Activated CD4-positive, alpha-beta memory T cell treated with anti-CD3 and anti-CD28 coated beads, Interleukin-2, amount 10 ng/mL, durations not matched to agents 7 days and 5 days (primary cell): Measurements from ENCODE around the gene CACNA2D3. TPM values are rescaled to one million over a fixed set of nuclear protein-coding genes. Genes with fewer than 3 reads are reported as not detected.

Experiments
- CTCF ChIA-PET: fragments of 350-600 bp; sonication (Branson Sonifier 250); formaldehyde crosslinking; loops from one replicate; lab custom pipeline; 2021; ENCODE audit warnings: antibody characterized with exemption, inconsistent platforms; lab: Charles Lee
- POLR2A ChIA-PET: fragments of 350-600 bp; sonication (Branson Sonifier 250); formaldehyde crosslinking; loops from one replicate; lab custom pipeline; 2021; ENCODE audit warnings: antibody characterized with exemption; lab: Charles Lee
- DNase-seq: peaks from one replicate; pipeline ENCODE4 v3.0.0-alpha.2; 2020
- H3K27ac Mint-ChIP-seq: one replicate; pipeline ENCODE4 v1.8.0; 2021; ENCODE audit warnings: mild to moderate bottlenecking, mixed read lengths
- H3K27me3 Mint-ChIP-seq: one replicate; pipeline ENCODE4 v1.8.0; 2021; ENCODE audit warnings: mixed read lengths
- H3K36me3 Mint-ChIP-seq: one replicate; pipeline ENCODE4 v1.8.0; 2021; ENCODE audit warnings: low read depth, mixed read lengths
- H3K4me1 Mint-ChIP-seq: one replicate; pipeline ENCODE4 v1.8.0; 2021; ENCODE audit warnings: mixed read lengths
- H3K4me3 Mint-ChIP-seq: one replicate; pipeline ENCODE4 v1.8.0; 2021; ENCODE audit warnings: mild to moderate bottlenecking, mixed read lengths
- H3K9me3 Mint-ChIP-seq: one replicate; pipeline ENCODE4 v1.8.0; 2021; ENCODE audit warnings: mixed read lengths
- total RNA-seq, 2 experiments: library from RNA; stranded (reverse); gene quantifications; one replicate each; pipeline ENCODE4 v1.2.3, GENCODE V29; 2021

Gene CACNA2D3
- total RNA-seq, 2 experiments from 2014 or later, result not detected

- H3K36me3 Mint-ChIP-seq, result no peaks in the 10 kb centered on the region
- H3K4me1 Mint-ChIP-seq, result no peaks in the 10 kb centered on the region
- no peaks in the 10 kb centered on the region for H3K27me3 Mint-ChIP-seq
- no peak overlapping the region for H3K27ac Mint-ChIP-seq
- DNase-seq, result no peak
- H3K4me3 Mint-ChIP-seq, result no peak overlapping the region
- CTCF ChIA-PET, result no interaction called here
- POLR2A ChIA-PET, result no interaction called here
- H3K9me3 Mint-ChIP-seq, result no peaks in the 10 kb centered on the region
Measured at GRCh38 chr3:54882129-54882833, 759.9 kb downstream of the CACNA2D3 start.

DNA sequence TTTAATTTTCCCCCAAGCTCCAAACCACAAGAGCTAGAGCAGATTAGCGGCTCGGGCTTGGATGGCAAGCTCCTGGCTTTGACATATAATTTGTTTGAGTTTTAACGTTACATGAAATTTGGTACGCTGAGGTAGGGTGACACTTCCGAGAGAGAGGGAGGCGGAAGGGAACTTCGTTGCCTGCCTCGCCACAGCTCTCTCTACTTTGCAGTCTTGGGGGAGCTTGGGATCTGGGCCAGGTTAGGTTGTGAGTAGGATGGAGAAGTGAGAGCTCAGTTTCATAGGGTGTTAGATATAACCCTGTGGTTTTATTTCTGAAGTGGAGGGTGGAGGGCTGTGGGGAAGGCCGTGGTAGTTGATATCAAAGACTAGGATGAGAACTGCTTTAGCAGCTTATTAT is 765.8 kb downstream of the CACNA2D3 start:
- Mint-ChIP-seq H3K27me3 (no peaks in the 10 kb centered on the region), H3K4me1 (no peaks in the 10 kb centered on the region), H3K27ac (no peak overlapping the region), H3K9me3 (peaks cover 8% of the 10 kb centered on the region), H3K36me3 (no peaks in the 10 kb centered on the region), H3K4me3 (no peak overlapping the region)
- ChIA-PET CTCF (no interaction called here), POLR2A (no interaction called here)
- DNase-seq, result no peak

DNA sequence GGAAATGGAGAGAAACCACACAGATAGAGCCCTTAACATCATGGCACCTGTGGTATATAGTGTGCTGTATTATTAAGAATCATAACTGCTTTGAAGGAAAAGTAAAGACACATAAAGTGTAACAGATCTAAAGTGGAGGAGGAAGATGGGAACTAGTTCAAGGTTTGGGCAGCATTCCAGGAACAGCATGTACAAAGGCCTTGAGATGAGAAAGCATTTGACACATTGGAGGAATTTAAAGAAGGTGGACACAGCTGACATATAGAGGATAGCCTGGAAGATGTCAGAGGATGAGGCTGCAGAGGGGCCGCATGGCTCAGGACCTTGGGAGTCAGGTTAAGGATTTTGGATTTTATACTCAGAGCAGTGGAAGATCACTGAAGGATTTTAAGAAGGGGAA is 766.5 kb downstream of the CACNA2D3 start:
- ChIA-PET POLR2A (no interaction called here), CTCF (no interaction called here)
- no peaks in the 10 kb centered on the region for H3K27me3 Mint-ChIP-seq
- no peak overlapping the region for H3K27ac Mint-ChIP-seq
- H3K9me3 Mint-ChIP-seq, result peaks cover 12% of the 10 kb centered on the region
- no peaks in the 10 kb centered on the region for H3K36me3 Mint-ChIP-seq
- DNase-seq, result no peak
- no peak overlapping the region for H3K4me3 Mint-ChIP-seq
- no peaks in the 10 kb centered on the region for H3K4me1 Mint-ChIP-seq

- H3K4me3 Mint-ChIP-seq, result no peak overlapping the region
- no peaks in the 10 kb centered on the region for H3K36me3 Mint-ChIP-seq
- DNase-seq, result no peak
- H3K4me1 Mint-ChIP-seq, result no peaks in the 10 kb centered on the region
- ChIA-PET POLR2A (no interaction called here), CTCF (no interaction called here)
- no peaks in the 10 kb centered on the region for H3K27me3 Mint-ChIP-seq
- H3K9me3 Mint-ChIP-seq, result peaks cover 12% of the 10 kb centered on the region
- H3K27ac Mint-ChIP-seq, result no peak overlapping the region
Measured at GRCh38 chr3:54889731-54890130, 767.4 kb downstream of the CACNA2D3 start.

- ChIA-PET POLR2A (no interaction called here), CTCF (no interaction called here)
- no peaks in the 10 kb centered on the region for H3K4me1 Mint-ChIP-seq
- no peaks in the 10 kb centered on the region for H3K36me3 Mint-ChIP-seq
- no peak for DNase-seq
- H3K4me3 Mint-ChIP-seq, result no peak overlapping the region
- H3K9me3 Mint-ChIP-seq, result peaks cover 12% of the 10 kb centered on the region
- no peaks in the 10 kb centered on the region for H3K27me3 Mint-ChIP-seq
- H3K27ac Mint-ChIP-seq, result no peak overlapping the region
Measured at GRCh38 chr3:54891540-54891897, 769.2 kb downstream of the CACNA2D3 start.

DNA sequence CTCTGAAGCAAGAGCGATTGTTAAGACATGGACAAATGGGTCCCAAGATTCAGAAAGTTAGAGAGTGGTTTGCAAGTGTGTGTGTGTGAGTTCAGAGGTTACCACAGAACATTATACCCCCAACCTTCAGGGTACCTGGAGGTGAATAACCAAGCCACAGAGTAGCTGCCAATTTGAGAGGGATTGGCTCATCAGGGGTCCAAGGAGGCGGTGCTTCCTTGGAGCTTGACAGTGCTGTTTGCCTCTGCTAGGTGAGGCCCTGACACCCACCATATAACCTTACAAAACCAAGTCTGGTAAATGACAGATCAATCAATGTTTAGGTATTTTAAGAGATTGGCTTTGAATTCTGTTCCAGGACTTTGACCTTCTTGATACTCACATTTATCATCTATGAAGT is 769.8 kb downstream of the CACNA2D3 start:
- POLR2A ChIA-PET, result no interaction called here
- Mint-ChIP-seq H3K27me3 (no peaks in the 10 kb centered on the region), H3K4me1 (no peaks in the 10 kb centered on the region), H3K4me3 (no peak overlapping the region), H3K27ac (no peak overlapping the region), H3K9me3 (peaks cover 12% of the 10 kb centered on the region), H3K36me3 (no peaks in the 10 kb centered on the region)
- no peak for DNase-seq
- CTCF ChIA-PET, result no interaction called here

DNA sequence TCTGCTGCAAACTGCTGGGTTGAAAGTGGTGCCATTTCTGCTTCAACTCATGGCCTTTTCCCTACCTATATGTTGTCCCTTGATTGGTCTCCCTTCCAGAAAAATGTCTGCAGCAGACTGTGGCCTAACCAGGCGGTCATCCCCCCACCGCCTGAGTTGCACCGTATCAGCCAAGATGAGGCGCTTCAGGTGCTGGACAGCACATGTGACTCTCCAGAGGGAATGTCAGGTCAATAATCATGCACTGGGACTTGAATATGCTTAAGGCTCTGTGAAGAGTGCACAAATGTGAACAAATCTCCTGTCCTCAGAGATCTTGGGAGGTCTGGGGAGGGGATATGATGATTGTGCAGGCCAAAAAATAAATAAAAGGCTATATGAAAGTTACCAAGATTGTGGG is 773.3 kb downstream of the CACNA2D3 start:
- no peak for DNase-seq
- Mint-ChIP-seq H3K4me1 (no peaks in the 10 kb centered on the region), H3K27ac (no peak overlapping the region), H3K36me3 (no peaks in the 10 kb centered on the region), H3K4me3 (no peak overlapping the region), H3K9me3 (peaks cover 4% of the 10 kb centered on the region), H3K27me3 (no peaks in the 10 kb centered on the region)
- CTCF ChIA-PET, result no interaction called here
- POLR2A ChIA-PET, result no interaction called here

- H3K27me3 Mint-ChIP-seq, result no peaks in the 10 kb centered on the region
- DNase-seq, result no peak
- no peaks in the 10 kb centered on the region for H3K4me1 Mint-ChIP-seq
- H3K36me3 Mint-ChIP-seq, result no peaks in the 10 kb centered on the region
- H3K27ac Mint-ChIP-seq, result no peak overlapping the region
- POLR2A ChIA-PET, result no interaction called here
- CTCF ChIA-PET, result no interaction called here
- H3K4me3 Mint-ChIP-seq, result no peak overlapping the region
- peaks cover 4% of the 10 kb centered on the region for H3K9me3 Mint-ChIP-seq
Measured at GRCh38 chr3:54897028-54897711, 774.8 kb downstream of the CACNA2D3 start.

DNA sequence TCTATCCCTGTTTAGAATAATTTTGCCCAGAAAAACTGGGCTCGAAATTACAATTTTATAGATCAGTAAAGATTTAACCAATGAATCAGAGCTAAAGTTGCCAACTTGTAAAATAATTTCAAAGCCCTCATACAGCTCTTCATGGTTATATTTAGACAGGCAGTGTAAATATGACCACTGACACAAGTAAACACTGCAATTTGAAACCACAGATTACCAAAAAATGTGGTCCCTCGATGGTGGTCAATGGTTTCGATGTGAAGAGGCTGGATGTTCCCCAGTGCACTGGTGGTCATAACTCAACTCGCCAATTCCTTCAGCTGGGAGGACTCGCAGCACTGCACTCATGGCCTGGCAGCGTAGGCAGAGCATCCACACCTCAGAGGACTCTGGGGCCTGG is 776.9 kb downstream of the CACNA2D3 start:
- Mint-ChIP-seq H3K27me3 (no peaks in the 10 kb centered on the region), H3K4me3 (no peak overlapping the region), H3K9me3 (no peaks in the 10 kb centered on the region), H3K27ac (no peak overlapping the region), H3K4me1 (no peaks in the 10 kb centered on the region), H3K36me3 (no peaks in the 10 kb centered on the region)
- POLR2A ChIA-PET, result no interaction called here
- CTCF ChIA-PET, result no interaction called here
- DNase-seq, result no peak

DNA sequence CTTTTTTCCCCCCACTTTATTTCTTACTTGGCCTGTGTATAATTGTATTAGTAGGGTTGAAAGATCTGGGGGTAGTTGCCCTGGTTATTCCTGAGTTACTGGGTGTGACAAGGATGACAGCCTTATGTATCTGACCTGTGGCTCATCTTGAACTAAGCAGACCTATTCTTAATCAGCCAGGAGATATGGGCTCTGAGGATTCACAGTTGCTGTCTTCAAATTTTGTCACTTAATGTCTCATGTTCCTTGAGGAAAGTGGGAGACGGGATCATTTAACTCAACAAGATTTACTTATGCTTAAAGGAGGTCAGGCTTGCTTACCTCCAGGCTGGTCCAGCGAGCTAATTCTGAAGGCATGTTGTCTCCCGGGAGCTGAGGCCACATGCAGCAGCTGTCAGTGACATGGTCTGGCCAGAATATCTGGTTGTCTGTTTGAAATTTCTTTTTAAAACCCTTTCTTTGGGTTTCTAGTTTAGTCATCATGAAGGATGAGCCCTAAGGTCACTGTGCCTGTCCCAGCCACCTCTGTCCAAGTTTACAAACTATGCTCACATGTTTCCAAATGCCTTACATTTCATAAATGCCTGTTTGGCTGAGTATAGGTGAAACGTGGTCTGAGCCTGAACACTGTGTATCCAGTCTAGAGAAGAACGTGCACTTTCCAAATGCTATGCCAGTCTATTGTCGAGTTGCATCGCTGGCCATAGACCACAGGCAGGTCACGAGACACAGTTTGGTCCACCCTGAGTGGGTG is 778.7 kb downstream of the CACNA2D3 start:
- H3K4me1 Mint-ChIP-seq, result no peaks in the 10 kb centered on the region
- H3K36me3 Mint-ChIP-seq, result no peaks in the 10 kb centered on the region
- H3K9me3 Mint-ChIP-seq, result no peaks in the 10 kb centered on the region
- H3K4me3 Mint-ChIP-seq, result no peak overlapping the region
- ChIA-PET CTCF (no interaction called here), POLR2A (no interaction called here)
- H3K27ac Mint-ChIP-seq, result no peak overlapping the region
- no peak for DNase-seq
- no peaks in the 10 kb centered on the region for H3K27me3 Mint-ChIP-seq

DNA sequence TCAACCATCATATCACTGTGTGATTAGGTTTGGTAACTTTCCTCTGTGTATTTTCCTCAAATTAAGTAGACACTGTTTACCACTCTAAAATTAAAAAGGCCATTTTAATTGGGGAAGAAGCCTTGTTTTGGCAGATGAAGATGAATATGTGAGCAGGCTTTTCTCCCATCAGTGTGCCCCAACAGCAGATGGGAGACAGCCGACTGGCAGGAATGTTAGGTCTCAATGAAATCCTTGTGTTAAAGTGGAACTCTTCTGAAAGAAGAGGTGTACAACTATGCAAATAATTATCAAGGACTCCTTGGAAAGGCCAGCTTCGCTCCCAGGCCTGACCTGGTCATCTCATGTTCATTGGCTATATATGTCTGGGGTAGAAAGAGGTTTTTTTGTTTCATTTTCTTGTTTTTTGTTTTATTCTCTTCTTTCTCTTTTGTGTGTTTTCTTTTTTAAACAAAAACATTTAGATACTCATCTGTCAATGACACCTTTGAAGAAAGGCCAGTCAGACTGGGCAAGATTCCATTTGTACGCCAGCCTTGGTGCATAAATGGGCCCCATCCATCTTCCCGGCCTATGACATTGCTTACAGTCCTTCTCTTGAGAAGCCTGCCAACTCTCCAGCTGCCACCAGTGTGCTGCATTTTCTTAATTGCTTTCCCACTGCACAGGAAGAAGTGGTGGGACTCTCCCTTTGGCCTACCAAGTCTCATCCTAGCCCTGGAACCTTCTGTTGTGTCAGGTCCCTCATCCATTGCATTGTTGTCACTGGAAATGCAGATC is 779.7 kb downstream of the CACNA2D3 start:
- Mint-ChIP-seq H3K9me3 (no peaks in the 10 kb centered on the region), H3K27ac (no peak overlapping the region), H3K36me3 (no peaks in the 10 kb centered on the region), H3K27me3 (no peaks in the 10 kb centered on the region), H3K4me1 (no peaks in the 10 kb centered on the region), H3K4me3 (no peak overlapping the region)
- no peak for DNase-seq
- CTCF ChIA-PET, result no interaction called here
- POLR2A ChIA-PET, result no interaction called here

- DNase-seq, result no peak
- CTCF ChIA-PET, result interaction anchor here (0.5 kb wide), 1 partner anchor 275 kb away, joined by 3 read pairs; no protein-coding TSS in a partner anchor
- H3K27me3 Mint-ChIP-seq, result no peaks in the 10 kb centered on the region
- H3K27ac Mint-ChIP-seq, result no peak overlapping the region
- POLR2A ChIA-PET, result no interaction called here
- H3K4me1 Mint-ChIP-seq, result no peaks in the 10 kb centered on the region
- H3K9me3 Mint-ChIP-seq, result no peaks in the 10 kb centered on the region
- H3K4me3 Mint-ChIP-seq, result no peak overlapping the region
- H3K36me3 Mint-ChIP-seq, result no peaks in the 10 kb centered on the region
Measured at GRCh38 chr3:54905261-54905888, 783.0 kb downstream of the CACNA2D3 start.

- CTCF ChIA-PET, result no interaction called here
- no peak overlapping the region for H3K27ac Mint-ChIP-seq
- no peaks in the 10 kb centered on the region for H3K27me3 Mint-ChIP-seq
- POLR2A ChIA-PET, result no interaction called here
- no peaks in the 10 kb centered on the region for H3K9me3 Mint-ChIP-seq
- no peak for DNase-seq
- H3K4me1 Mint-ChIP-seq, result no peaks in the 10 kb centered on the region
- no peak overlapping the region for H3K4me3 Mint-ChIP-seq
- H3K36me3 Mint-ChIP-seq, result no peaks in the 10 kb centered on the region
Measured at GRCh38 chr3:54905920-54906319, 783.6 kb downstream of the CACNA2D3 start.
